GM19328 (cell line): ENCODE measurements around the gene SMAD6.

Experiments
- ATAC-seq: cut with Tn5 transposase; IDR thresholded peaks from one replicate; pipeline ENCODE4 v1.9.1; 2021; ENCODE audit warnings: mild to moderate bottlenecking, moderate library complexity; ENCODE audit not compliant: unreplicated experiment

Gene SMAD6

GRCh38 chr15:66771351-66771650, 69.3 kb downstream of the SMAD6 start:
- ATAC-seq: no peak

DNA sequence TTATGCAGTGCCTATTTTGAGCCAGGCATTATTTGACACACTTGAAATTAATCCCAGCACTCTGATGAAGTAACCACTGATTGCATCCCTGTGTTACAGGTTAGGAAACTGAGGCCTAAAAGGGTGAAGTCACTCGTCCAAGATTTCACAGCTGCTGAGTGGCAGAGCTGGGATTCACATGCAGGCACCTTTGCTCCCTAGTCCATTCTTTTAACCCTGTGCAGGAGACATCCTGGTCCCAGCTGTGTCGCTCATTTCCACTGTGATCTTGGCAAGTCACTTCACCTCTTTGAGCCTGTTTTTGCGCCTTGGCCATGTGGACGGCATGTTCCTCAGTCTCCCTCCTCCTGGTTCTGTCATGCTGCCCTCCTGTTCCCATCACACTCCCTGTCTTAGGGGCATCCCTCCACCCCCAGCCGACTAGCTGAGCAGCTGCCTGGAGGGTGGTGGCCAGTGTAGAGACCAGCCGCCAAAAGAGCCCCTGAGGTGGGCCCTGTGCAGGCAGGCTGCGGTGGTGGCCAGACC, 70.6 kb downstream of the SMAD6 start:
- no peak for ATAC-seq

DNA sequence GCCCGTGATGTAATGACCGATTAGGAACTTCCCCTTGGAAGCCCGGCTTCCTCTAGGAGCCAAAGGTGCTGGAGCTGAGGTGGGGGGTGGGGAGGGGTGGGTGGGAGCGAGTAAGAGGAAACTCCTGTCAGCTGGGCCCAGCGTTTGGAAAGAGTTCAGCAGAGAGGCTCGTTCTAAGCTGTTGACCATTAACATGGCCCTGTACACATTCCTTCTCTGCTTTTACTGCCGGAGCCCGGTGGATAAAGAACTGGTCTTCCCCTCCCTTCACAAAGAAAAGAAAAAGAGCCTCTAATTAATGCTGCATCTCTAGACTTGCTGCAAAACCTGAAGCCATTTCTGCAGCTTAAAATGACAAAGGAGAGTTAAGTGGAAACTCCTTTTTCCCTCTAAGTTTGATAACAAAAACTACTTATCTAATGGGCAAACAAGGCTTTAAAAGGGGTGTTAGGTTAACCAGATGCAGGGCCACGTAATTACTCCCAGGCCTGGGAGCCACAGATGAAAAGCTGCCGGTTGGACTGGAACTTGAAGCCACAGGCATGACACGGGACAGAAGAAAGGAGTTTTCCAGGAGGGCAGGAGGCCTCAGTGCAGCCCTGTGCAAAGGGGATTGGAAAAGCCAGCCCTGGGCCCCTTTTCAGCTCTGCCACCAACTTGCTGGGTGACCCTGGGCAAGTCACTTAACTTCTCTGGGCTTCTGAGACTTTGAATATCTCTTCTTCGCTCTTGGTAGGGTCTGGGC, 71.3 kb downstream of the SMAD6 start:
- ATAC-seq: no peak

- no peak for ATAC-seq
These were observed 72.2 kb downstream of the SMAD6 start for GRCh38 chr15:66774001-66774814.

GRCh38 chr15:66775127-66776105, 73.4 kb downstream of the SMAD6 start:
- no peak for ATAC-seq

DNA sequence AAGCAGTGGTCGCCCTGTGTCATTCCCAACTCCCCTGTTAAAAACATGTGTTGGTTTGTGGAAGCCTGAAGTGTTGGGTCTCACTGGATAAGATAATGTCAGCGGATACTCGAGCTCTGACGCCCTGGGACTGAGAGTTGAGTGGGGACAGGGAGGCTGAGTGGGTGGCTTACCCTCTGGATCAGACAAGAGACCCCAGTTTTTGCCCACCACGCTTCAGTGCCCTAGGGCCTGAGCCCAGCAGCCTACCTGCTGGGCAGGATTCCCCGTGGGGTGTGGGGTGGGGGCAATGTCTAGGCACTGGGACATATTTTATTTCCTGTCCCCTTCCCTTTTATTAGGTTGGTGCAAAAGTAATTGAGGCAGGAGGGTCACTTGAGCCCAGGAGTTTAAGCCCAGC, 75.0 kb downstream of the SMAD6 start:
- ATAC-seq: no peak

DNA sequence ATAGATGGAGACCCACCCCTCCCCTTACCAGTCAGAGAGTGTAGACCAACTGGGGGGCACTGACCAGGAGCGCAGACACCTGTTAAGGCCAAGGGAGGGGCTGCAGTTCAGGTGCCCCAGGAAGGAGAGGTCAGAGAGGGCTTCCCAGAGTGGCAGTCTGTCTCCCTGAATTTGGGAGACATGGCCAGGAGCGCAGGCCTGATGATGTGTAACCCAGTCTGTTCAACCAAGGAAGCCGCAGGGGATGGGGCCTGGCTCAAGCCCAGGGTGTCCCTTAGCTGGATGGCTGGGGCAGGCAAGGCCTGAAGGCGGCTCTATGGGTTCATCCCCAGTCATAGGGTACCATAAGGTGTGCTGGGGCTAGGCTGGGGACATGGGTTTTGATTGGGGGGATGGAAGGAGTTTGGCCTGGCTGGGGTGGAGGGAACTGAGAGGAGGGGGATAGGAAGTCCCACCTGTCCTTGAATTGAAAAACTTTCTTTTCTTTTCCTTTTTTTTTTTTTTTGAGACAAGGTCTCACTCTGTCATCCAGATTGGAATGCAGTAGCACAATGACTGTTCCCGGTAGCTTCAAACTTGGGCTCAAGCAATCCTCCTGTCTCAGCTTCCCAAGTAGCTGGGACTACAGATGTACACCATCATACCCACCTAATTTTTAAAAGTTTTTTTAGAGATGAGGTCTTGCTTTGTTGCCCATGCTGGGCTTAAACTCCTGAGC, 75.7 kb downstream of the SMAD6 start:
- no peak for ATAC-seq

- ATAC-seq: no peak
These were observed 76.3 kb downstream of the SMAD6 start for GRCh38 chr15:66778314-66778665.

- ATAC-seq: no peak
These were observed 76.7 kb downstream of the SMAD6 start for GRCh38 chr15:66778716-66779115.

- no peak for ATAC-seq
These were observed 77.4 kb downstream of the SMAD6 start for GRCh38 chr15:66779331-66780009.

- no peak for ATAC-seq
These were observed 78.3 kb downstream of the SMAD6 start for GRCh38 chr15:66780172-66780972.

GRCh38 chr15:66780973-66781718, 79.1 kb downstream of the SMAD6 start:
- no peak for ATAC-seq

DNA sequence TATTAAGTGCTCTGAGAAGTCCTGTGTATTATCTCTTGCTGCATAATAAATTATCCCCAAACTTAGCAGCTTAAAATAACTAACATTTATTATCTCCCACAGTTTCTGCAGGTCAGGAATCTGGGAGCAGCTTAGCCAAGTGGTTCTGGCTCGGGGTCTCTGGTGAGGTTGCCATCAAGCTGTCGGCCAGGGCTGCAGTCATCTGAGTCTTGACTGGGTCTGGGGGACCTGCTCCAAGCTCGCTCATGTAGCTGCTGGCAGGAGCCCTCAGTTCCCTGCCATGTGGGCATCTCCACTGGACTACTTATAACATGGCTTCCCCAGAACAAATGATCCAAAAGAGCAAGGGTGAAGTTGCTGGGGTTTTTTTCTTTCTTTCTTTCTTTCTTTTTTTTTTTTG, 80.7 kb downstream of the SMAD6 start:
- no peak for ATAC-seq

- ATAC-seq: no peak
These were observed 81.3 kb downstream of the SMAD6 start for GRCh38 chr15:66783314-66783713.

DNA sequence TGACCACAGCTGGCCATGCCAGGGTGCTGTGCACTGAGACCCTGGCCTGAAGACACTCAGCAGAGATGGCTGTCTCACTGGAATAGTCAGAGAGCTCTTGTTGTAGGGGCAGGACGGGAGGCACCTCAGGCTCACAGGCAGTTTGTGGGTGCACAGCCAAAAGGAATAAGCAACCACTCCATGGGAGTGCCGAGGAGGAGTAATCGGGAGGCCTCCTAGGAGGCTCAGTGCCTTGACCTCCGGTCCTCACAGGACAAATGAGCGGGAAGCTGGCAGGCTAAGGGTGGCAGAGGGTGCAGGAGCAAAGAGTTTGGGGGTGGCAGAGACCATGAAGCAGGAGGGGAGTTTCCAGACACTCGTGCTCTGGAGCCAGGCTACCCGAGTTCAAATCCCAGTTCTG, 81.7 kb downstream of the SMAD6 start:
- ATAC-seq: no peak

- no peak for ATAC-seq
These were observed 82.1 kb downstream of the SMAD6 start for GRCh38 chr15:66784174-66784573.

DNA sequence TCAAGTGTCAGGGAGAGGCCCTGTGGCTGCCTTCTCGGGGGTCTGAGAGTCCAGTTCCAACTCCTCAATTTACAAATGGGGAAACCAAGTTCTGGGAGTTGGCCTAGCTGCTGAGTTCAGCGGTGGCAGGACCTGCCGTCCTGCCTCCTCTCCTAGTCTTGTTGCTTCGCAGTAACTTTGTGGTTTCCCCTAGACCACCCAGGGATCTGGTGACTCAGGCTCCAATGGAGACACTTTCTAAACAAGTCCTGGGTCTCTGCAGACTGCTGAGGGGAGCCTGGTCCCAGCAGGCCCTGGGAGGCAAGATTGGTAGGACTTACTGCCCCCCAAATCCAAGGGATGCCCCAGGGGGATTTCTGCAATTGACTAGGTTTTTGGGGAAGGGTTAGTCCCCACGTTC, 83.6 kb downstream of the SMAD6 start:
- no peak for ATAC-seq

DNA sequence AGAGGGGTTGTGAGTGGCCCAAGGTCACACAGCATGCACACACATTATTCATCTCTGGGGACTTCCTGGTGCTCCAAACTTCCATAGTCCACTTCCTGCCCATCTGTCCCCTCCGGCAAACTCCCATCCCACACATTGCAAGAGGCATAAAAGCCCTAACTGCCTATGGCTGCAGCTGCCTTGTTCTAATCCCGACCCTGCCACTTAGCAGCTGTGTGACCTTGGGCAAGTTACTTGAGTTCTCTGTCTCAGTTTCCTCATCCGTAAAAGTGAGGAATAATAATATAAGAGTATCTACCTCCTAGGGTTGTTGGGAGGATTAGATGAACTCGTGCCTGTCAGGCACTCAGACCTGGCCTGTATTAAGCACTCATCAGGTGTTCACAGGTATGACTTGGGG, 84.2 kb downstream of the SMAD6 start:
- ATAC-seq: no peak
